DOHH2 (cell line): Measurements from ENCODE around the gene SEC61B.

Experiments used
- H3F3A ChIP-seq: fragments of 200-600 bp; sonication (generic), shearing (Covaris generic); 2 replicates; pipeline ENCODE4 v1.6.0; 2016; ENCODE audit warnings: antibody characterized with exemption, mild to moderate bottlenecking; ENCODE audit not compliant: control insufficient read depth, insufficient read depth
- H3K27ac ChIP-seq: fragments of 200-600 bp; sonication (generic); 2 replicates; pipeline ENCODE4 v1.5.1; 2014; ENCODE audit warnings: low read depth, mild to moderate bottlenecking, low read length, moderate library complexity
- H3K27me3 ChIP-seq: fragments of 200-600 bp; sonication (generic); 2 replicates; pipeline ENCODE4 v1.6.1; 2014; ENCODE audit warnings: mild to moderate bottlenecking, low read length, mixed read lengths; ENCODE audit not compliant: control insufficient read depth
- H3K36me3 ChIP-seq: fragments of 200-600 bp; sonication (generic); 2 replicates; pipeline ENCODE4 v1.6.1; 2014; ENCODE audit warnings: mild to moderate bottlenecking, low read length, moderate library complexity, mixed read lengths; ENCODE audit not compliant: control insufficient read depth
- H3K4me1 ChIP-seq: fragments of 200-600 bp; sonication (generic); 2 replicates; pipeline ENCODE4 v1.6.1; 2014; ENCODE audit warnings: mild to moderate bottlenecking, low read length, mixed read lengths; ENCODE audit not compliant: control insufficient read depth
- H3K4me2 ChIP-seq: fragments of 200-600 bp; sonication (generic); 2 replicates; pipeline ENCODE4 v1.6.0; 2014; ENCODE audit warnings: mild to moderate bottlenecking, low read length, moderate library complexity
- H3K4me3 ChIP-seq: fragments of 200-600 bp; sonication (generic); 2 replicates; pipeline ENCODE4 v1.5.1; 2014; ENCODE audit warnings: mild to moderate bottlenecking, low read length, mixed read lengths
- H3K79me2 ChIP-seq: fragments of 200-600 bp; sonication (generic); 2 replicates; pipeline ENCODE4 v1.6.1; 2014; ENCODE audit warnings: mild to moderate bottlenecking, low read length, mixed read lengths; ENCODE audit not compliant: control insufficient read depth
- H3K9me2 ChIP-seq: fragments of 200-600 bp; sonication (generic); replicated peaks from 2 replicates; pipeline ENCODE4 v1.6.1; 2014; ENCODE audit warnings: mild to moderate bottlenecking, low read length, mixed read lengths; ENCODE audit not compliant: control insufficient read depth
- H3K9me3 ChIP-seq: fragments of 200-600 bp; sonication (generic); 2 replicates; pipeline ENCODE4 v1.6.1; 2014; ENCODE audit warnings: antibody characterized with exemption, low read length, mixed read lengths; ENCODE audit not compliant: control insufficient read depth, insufficient read depth
- H4K20me1 ChIP-seq: fragments of 200-600 bp; sonication (generic); 2 replicates; pipeline ENCODE4 v1.6.0; 2014; ENCODE audit warnings: low read depth, mild to moderate bottlenecking, antibody characterized with exemption, low read length, moderate library complexity; ENCODE audit not compliant: control insufficient read depth, insufficient read depth
- EZH2phosphoT487 ChIP-seq: fragments of 200-600 bp; sonication (generic); IDR thresholded peaks from 2 replicates; pipeline ENCODE4 v1.6.1; 2017; ENCODE audit warnings: borderline replicate concordance, mild to moderate bottlenecking, antibody characterized with exemption, low read length, moderate library complexity, mixed read lengths
- TF ChIP-seq, protein P1 (sequence below): fragments of 200-600 bp; sonication (generic); IDR thresholded peaks from one replicate; pipeline ENCODE4 v1.5.1; 2014; ENCODE audit warnings: antibody characterized with exemption, mild to moderate bottlenecking, low read depth, low read length; ENCODE audit not compliant: poor library complexity, severe bottlenecking

The SEC61B gene

DNA sequence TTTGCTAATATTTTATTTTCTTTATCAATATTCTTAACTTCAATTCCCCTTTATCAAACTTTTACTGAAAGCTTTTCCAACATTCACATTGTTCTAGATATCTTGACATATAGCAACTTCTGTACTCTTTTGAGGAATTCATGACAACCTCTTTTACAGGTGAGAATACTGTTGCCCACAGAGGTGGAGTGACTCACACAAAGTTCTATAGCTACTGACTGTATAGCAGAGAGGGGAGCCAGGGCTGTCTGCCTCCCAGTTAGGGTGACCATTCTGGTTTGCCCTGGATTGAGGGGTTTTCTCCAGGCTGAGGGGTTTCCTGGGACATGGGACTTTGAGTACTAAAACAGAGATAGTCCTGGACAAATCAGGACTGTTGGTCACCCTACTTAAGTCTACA is 16.2 kb downstream of the SEC61B start:
- peaks cover 81% of the 10 kb centered on the region for H3K4me1 ChIP-seq
- peaks cover 38% of the 10 kb centered on the region for H3K36me3 ChIP-seq
- H3K4me2 ChIP-seq, result no peak overlapping the region
- H3K27ac ChIP-seq, result no peak overlapping the region
- H3F3A ChIP-seq, result peaks cover 30% of the 10 kb centered on the region
- no peaks in the 10 kb centered on the region for H3K9me2 ChIP-seq
- TF ChIP-seq, protein P1, sequence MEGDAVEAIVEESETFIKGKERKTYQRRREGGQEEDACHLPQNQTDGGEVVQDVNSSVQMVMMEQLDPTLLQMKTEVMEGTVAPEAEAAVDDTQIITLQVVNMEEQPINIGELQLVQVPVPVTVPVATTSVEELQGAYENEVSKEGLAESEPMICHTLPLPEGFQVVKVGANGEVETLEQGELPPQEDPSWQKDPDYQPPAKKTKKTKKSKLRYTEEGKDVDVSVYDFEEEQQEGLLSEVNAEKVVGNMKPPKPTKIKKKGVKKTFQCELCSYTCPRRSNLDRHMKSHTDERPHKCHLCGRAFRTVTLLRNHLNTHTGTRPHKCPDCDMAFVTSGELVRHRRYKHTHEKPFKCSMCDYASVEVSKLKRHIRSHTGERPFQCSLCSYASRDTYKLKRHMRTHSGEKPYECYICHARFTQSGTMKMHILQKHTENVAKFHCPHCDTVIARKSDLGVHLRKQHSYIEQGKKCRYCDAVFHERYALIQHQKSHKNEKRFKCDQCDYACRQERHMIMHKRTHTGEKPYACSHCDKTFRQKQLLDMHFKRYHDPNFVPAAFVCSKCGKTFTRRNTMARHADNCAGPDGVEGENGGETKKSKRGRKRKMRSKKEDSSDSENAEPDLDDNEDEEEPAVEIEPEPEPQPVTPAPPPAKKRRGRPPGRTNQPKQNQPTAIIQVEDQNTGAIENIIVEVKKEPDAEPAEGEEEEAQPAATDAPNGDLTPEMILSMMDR, result no peak
- no peak for TF ChIP-seq EZH2phosphoT487
- H3K9me3 ChIP-seq, result peaks cover 7% of the 10 kb centered on the region; the same call in 1 of the 2 replicates
- H3K4me3 ChIP-seq, result no peak overlapping the region
- H3K27me3 ChIP-seq, result no peaks in the 10 kb centered on the region
- no peaks in the 10 kb centered on the region for H4K20me1 ChIP-seq
- peaks cover 4% of the 10 kb centered on the region; the same call in 1 of the 2 replicates for H3K79me2 ChIP-seq

DNA sequence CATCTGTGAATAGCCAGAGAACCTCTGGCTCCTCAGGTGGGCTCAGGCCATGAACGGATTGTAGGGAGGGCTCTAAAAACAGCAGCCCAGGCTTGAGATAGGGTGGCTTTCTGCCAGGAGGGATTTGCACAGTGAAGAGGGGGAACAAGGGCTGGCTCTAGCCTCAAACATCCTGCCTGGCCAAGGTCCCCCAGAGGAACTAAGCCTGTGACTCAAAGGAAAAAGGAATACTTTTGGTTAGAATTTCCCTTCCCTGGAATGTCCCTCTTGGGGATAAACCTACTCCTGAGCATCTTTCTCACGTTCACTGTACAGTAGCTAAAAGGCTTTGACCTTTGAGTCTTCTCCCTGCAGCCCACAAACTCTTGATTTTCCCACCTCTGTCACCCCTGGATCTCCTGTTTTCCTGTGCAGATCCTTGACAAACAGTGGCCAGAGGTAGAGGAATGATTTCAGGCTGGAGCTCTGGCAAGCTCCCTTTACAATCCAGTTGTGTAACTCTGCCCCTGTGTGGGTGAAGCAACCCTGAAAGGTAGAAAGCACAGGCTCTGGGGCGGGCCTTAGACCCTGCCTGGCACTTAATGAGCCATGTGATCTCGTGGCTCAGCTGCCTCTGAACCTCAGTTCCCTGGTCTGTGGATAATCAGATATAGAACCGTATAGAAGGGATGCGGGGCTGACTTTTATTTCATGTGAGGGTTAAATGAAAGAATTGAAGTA is 17.4 kb downstream of the SEC61B start:
- no peak overlapping the region for H3K4me3 ChIP-seq
- TF ChIP-seq EZH2phosphoT487, result no peak
- TF ChIP-seq, protein P1, result no peak
- H3K9me2 ChIP-seq, result no peaks in the 10 kb centered on the region
- no peak overlapping the region for H3K27ac ChIP-seq
- H3K9me3 ChIP-seq, result peaks cover 7% of the 10 kb centered on the region; the same call in 1 of the 2 replicates
- peaks cover 28% of the 10 kb centered on the region for H3K36me3 ChIP-seq
- peaks cover 31% of the 10 kb centered on the region for H3F3A ChIP-seq
- no peaks in the 10 kb centered on the region for H3K27me3 ChIP-seq
- H3K4me2 ChIP-seq, result peak overlapping the region; percentile 17; the same call in 1 of the 2 replicates
- peaks cover 75% of the 10 kb centered on the region for H3K4me1 ChIP-seq
- H3K79me2 ChIP-seq, result peaks cover 4% of the 10 kb centered on the region; the same call in 1 of the 2 replicates
- H4K20me1 ChIP-seq, result no peaks in the 10 kb centered on the region

DNA sequence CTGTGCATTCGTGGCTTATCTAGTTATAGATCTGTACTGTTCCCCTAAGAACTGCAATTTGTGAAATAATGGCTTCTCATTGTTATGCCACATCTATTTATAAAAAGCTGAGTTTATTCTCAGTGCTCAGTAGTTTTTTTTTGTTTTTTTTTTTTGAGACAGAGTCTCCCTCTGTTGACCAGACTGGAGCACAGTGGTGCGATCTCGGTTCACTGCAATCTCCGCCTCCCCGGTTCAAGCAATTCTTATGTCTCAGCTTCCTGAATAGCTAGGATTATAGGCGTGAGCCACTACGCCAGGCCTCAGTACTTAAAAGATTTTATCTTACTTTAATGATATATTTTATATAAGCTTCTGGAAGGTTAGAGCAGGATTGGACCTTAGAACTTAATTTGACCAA is 19.0 kb downstream of the SEC61B start:
- Histone ChIP-seq H3K9me2 (no peaks in the 10 kb centered on the region), H3K4me1 (peaks cover 75% of the 10 kb centered on the region)
- no peak for TF ChIP-seq EZH2phosphoT487
- TF ChIP-seq, protein P1, result no peak

More for the DNA sequence above, 19.0 kb downstream of the SEC61B start:
- no peaks in the 10 kb centered on the region for H4K20me1 ChIP-seq
- H3K4me2 ChIP-seq, result no peak overlapping the region
- H3K27me3 ChIP-seq, result no peaks in the 10 kb centered on the region
- no peak overlapping the region for H3K27ac ChIP-seq
- peaks cover 4% of the 10 kb centered on the region; the same call in 1 of the 2 replicates for H3K79me2 ChIP-seq
- H3K9me3 ChIP-seq, result peaks cover 7% of the 10 kb centered on the region; the same call in 1 of the 2 replicates
- peaks cover 21% of the 10 kb centered on the region for H3F3A ChIP-seq
- H3K36me3 ChIP-seq, result peaks cover 26% of the 10 kb centered on the region
- H3K4me3 ChIP-seq, result no peak overlapping the region
